ENCODE data around the gene FAR2.
"Not testable (repeated sequence)": the region's sequence is repeated elsewhere in the genome, so short reads cannot be mapped to it uniquely, and the experiment has no call there.

The FAR2 gene

GRCh38 chr12:29329411-29329810 is 180.3 kb downstream of the FAR2 start:
- no peak for DNase-seq (ENCODE audit: low spot score)

GRCh38 chr12:29333178-29333577 is 184.1 kb downstream of the FAR2 start:
- DNase-seq (ENCODE audit: low spot score) = no peak

GRCh38 chr12:29334937-29335336 is 185.9 kb downstream of the FAR2 start:
- DNase-seq (ENCODE audit: low spot score) = no peak

GRCh38 chr12:29337325-29337724 is 188.2 kb downstream of the FAR2 start:
- DNase-seq (ENCODE audit: low spot score) = no peak

- DNase-seq (ENCODE audit: low spot score) = no peak
Measured at GRCh38 chr12:29343022-29343799, 194.1 kb downstream of the FAR2 start.

- DNase-seq (ENCODE audit: low spot score) = no peak
Measured at GRCh38 chr12:29346769-29347421, 197.8 kb downstream of the FAR2 start.

- no peak for DNase-seq (ENCODE audit: low spot score)
Measured at GRCh38 chr12:29350080-29350479, 201.0 kb downstream of the FAR2 start.

GRCh38 chr12:29354954-29355353 is 205.9 kb downstream of the FAR2 start:
- no peak for DNase-seq (ENCODE audit: low spot score)

GRCh38 chr12:29365091-29365490 is 216.0 kb downstream of the FAR2 start:
- DNase-seq (ENCODE audit: low spot score) = no peak

GRCh38 chr12:29374012-29374411 is 224.9 kb downstream of the FAR2 start:
- DNase-seq (ENCODE audit: low spot score) = no peak

- DNase-seq (ENCODE audit: low spot score) = no peak
Measured at GRCh38 chr12:29374913-29375312, 225.8 kb downstream of the FAR2 start.

GRCh38 chr12:29376118-29376517 is 227.0 kb downstream of the FAR2 start:
- no peak for DNase-seq (ENCODE audit: low spot score)

GRCh38 chr12:29380536-29381523 is 231.8 kb downstream of the FAR2 start, which contains the start of gene ERGIC2:
Gene ERGIC2, minus strand, starts transcription at chr12:29381172. Its CDS starts 9,539 bp downstream, at chr12:29371633.
- peak; percentile 98 for DNase-seq (ENCODE audit: low spot score)

GRCh38 chr12:29382251-29382650 is 233.2 kb downstream of the FAR2 start:
- no peak for DNase-seq (ENCODE audit: low spot score)

- not testable (repeated sequence) for DNase-seq (ENCODE audit: low spot score)
Measured at GRCh38 chr12:29385194-29385593, 236.1 kb downstream of the FAR2 start.

Measured in activated CD4-positive, alpha-beta T cell treated with anti-CD3 and anti-CD28 coated beads, Interleukin-2, Interleukin-4, amounts not matched to agents 100 ng/mL and 50 ng/mL, durations not matched to agents 16 hours and 8 hours (primary cell).